Ishikawa (cell line): Measurements from ENCODE around the gene NKAIN2.

ENCODE experiments used
- CEBPB ChIP-seq: IDR thresholded peaks from 2 replicates; pipeline ENCODE4 v1.6.1; 2012
- CREB1 ChIP-seq: IDR thresholded peaks from 2 replicates; pipeline ENCODE4 v1.6.1; 2012; ENCODE audit warnings: low read depth
- EGR1 ChIP-seq: IDR thresholded peaks from 2 replicates; pipeline ENCODE4 v1.6.1; 2012
- EP300 ChIP-seq: IDR thresholded peaks from 2 replicates; pipeline ENCODE4 v1.6.1; 2012; ENCODE audit warnings: borderline replicate concordance
- FOXM1 ChIP-seq: IDR thresholded peaks from 2 replicates; pipeline ENCODE4 v1.6.1; 2012; ENCODE audit warnings: low read depth, borderline replicate concordance
- NFIC ChIP-seq: IDR thresholded peaks from 2 replicates; pipeline ENCODE4 v1.6.1; 2012
- RAD21 ChIP-seq: IDR thresholded peaks from 2 replicates; pipeline ENCODE4 v1.6.1; 2012; ENCODE audit warnings: low read depth
- TAF1 ChIP-seq: IDR thresholded peaks from 2 replicates; pipeline ENCODE4 v1.6.1; 2012; ENCODE audit warnings: low read depth, mild to moderate bottlenecking
- TCF12 ChIP-seq: IDR thresholded peaks from 2 replicates; pipeline ENCODE4 v1.6.1; 2012; ENCODE audit warnings: low read depth
- TEAD4 ChIP-seq: IDR thresholded peaks from 2 replicates; pipeline ENCODE4 v1.6.1; 2012
- YY1 ChIP-seq: IDR thresholded peaks from 2 replicates; pipeline ENCODE4 v1.6.1; 2012; ENCODE audit warnings: low read depth
- ZBTB7A ChIP-seq: IDR thresholded peaks from 2 replicates; pipeline ENCODE4 v1.6.1; 2012; ENCODE audit warnings: low read depth
- TF ChIP-seq, protein P1 (sequence below): IDR thresholded peaks from 2 replicates; pipeline ENCODE4 v1.6.1; 2012
- TF ChIP-seq, protein P2 (sequence below): IDR thresholded peaks from 2 replicates; pipeline ENCODE4 v1.6.1; 2012; ENCODE audit warnings: low read depth, mild to moderate bottlenecking
- TF ChIP-seq, protein P3 (sequence below): IDR thresholded peaks from 2 replicates; pipeline ENCODE4 v1.6.1; 2012

Gene NKAIN2

DNA sequence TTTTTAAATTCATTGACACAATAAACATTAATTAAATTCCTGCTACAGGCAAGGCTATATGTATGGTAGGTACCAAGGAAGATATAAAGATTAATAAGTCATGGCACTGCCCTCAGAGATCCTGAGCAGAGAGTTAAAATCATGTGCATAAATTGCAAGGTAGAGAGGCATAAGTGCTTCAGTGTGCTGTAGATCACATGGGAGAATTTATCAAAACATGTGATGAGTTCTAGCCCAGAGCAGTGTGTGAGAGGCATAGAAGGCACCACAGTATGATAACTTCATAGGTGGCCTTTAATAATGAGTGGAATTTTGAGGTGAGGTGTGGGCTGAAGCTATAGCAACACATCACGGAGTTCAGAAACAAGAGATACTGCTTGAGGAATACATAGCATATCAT lies 692.7 kb downstream of the NKAIN2 start:
- TF ChIP-seq EGR1 (no peak), TAF1 (no peak), FOXM1 (no peak), TEAD4 (no peak), EP300 (no peak), TCF12 (no peak), CREB1 (no peak), NFIC (no peak), ZBTB7A (no peak), CEBPB (no peak), RAD21 (no peak), YY1 (no peak)
- TF ChIP-seq, protein P1, sequence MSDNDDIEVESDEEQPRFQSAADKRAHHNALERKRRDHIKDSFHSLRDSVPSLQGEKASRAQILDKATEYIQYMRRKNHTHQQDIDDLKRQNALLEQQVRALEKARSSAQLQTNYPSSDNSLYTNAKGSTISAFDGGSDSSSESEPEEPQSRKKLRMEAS = no peak
- TF ChIP-seq, protein P2, sequence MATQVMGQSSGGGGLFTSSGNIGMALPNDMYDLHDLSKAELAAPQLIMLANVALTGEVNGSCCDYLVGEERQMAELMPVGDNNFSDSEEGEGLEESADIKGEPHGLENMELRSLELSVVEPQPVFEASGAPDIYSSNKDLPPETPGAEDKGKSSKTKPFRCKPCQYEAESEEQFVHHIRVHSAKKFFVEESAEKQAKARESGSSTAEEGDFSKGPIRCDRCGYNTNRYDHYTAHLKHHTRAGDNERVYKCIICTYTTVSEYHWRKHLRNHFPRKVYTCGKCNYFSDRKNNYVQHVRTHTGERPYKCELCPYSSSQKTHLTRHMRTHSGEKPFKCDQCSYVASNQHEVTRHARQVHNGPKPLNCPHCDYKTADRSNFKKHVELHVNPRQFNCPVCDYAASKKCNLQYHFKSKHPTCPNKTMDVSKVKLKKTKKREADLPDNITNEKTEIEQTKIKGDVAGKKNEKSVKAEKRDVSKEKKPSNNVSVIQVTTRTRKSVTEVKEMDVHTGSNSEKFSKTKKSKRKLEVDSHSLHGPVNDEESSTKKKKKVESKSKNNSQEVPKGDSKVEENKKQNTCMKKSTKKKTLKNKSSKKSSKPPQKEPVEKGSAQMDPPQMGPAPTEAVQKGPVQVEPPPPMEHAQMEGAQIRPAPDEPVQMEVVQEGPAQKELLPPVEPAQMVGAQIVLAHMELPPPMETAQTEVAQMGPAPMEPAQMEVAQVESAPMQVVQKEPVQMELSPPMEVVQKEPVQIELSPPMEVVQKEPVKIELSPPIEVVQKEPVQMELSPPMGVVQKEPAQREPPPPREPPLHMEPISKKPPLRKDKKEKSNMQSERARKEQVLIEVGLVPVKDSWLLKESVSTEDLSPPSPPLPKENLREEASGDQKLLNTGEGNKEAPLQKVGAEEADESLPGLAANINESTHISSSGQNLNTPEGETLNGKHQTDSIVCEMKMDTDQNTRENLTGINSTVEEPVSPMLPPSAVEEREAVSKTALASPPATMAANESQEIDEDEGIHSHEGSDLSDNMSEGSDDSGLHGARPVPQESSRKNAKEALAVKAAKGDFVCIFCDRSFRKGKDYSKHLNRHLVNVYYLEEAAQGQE = no peak
- TF ChIP-seq, protein P3, sequence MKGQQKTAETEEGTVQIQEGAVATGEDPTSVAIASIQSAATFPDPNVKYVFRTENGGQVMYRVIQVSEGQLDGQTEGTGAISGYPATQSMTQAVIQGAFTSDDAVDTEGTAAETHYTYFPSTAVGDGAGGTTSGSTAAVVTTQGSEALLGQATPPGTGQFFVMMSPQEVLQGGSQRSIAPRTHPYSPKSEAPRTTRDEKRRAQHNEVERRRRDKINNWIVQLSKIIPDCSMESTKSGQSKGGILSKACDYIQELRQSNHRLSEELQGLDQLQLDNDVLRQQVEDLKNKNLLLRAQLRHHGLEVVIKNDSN = no peak

DNA sequence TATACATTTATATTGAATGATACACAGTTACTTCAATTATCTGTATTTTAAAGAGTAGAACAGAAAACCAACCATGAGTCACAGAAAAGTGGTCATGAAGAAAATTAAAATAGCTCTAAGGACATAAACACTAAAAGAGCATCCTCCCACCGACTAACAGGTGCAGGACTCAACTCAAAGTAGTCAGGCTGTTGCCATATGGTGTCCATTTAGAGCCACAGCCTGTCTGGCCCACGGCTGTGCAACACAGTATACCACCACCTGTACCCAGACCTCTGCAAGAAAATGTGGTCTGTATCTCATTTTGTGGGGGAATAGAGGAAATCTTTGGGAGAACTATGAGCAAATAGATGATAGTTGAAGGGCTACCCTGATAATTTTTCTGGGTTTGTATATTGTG lies 708.8 kb downstream of the NKAIN2 start:
- TF ChIP-seq NFIC (no peak), TAF1 (no peak), CREB1 (no peak), TEAD4 (no peak), ZBTB7A (no peak), RAD21 (no peak), FOXM1 (no peak), EGR1 (no peak)
- TF ChIP-seq, protein P3 = no peak
- TF ChIP-seq, protein P1 = no peak

DNA sequence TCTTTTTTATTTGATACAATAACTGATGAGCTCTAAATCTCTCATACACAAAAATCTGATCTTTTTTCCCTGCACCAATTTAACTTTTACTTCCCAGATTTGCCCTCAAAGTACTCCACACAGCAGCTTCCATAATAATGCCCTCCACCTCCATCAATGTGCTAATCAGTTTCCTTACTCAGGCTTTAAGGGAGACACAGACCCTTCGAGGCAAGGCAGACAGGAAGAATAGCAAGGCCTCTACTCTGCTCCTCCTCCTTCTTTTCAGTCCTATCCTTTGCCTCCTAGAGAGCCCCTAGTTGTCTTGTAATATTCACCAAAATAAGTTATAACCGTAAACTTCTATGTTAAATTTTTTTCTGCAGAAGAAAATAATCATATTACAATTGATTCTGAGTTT lies 713.7 kb downstream of the NKAIN2 start:
- no peak for TF ChIP-seq NFIC
- TF ChIP-seq, protein P1 = no peak
- TF ChIP-seq YY1 = no peak
- TF ChIP-seq TCF12 = no peak
- TF ChIP-seq EGR1 = no peak
- TF ChIP-seq TEAD4 = no peak

DNA sequence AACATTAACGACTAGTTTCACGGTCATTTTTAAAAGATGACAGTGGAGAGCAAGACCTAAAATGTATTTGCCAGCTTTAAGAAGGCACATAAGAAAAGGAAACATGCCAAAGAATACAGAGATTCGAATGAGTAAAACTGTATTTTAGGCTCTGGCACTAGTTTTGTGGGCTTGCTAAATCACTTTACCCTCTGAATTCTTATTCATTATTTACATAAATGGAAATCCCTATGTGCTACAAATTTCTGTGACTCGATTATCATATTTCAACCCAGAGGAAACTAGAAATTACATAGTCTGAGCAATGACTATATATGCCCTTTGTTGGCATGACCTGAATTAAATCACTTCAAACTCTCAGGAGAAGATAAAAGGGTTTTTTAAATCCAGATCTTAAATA lies 716.8 kb downstream of the NKAIN2 start:
- TF ChIP-seq TEAD4 = no peak
- no peak for TF ChIP-seq FOXM1
- TF ChIP-seq CEBPB = no peak
- TF ChIP-seq, protein P1 = no peak

DNA sequence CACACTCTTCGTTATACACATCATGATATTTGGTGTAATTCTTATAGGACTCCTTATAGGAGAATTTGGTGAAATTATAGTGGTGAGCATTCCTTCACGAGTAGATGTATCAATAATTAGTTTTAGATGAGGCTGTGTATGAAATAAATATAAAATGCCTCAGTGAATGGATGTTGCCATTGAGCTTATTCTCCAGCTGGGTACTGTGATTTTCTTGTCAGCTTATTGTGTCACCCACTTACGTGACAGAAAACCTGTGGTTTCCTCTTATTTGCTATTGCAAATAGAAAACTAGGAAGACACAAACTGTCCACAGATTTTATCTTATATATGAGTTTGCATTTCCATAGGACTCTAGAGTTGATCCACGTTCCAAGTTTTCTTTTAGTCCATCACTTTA lies 718.7 kb downstream of the NKAIN2 start:
- TF ChIP-seq EP300 = no peak
- no peak for TF ChIP-seq YY1
- TF ChIP-seq RAD21 = no peak
- TF ChIP-seq NFIC = no peak

DNA sequence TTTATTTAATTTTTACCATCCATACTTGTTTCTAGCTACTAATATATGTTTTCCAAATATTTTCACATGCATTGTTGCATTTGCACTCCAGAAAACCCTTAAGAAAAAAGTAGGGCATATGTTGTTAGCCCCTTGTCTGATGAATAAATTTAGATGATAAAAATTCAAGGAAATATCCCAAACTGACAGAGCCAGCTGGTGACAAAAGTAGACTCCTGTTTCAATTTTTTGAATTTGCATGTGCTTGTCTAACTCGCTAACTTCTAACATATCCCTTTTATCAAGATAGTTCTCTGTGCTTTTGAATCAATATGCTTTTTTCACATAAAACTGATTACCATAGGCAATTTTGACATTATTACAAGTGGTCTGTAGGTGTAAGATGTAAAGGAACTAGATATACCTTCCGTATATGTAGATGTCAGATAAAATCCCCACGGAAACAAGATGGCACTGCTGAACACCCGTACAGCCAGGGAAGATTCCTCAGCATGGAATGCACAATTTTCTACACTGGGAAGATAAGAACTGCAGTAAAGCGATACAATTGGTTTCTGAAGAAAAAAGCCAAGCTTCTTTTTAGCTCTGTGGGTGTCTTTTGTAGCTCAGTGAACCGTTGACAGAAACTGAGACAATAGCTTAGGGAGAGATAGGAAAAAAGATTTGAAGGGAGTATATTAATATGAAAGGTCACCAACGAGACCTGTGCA lies 721.0 kb downstream of the NKAIN2 start:
- TF ChIP-seq EP300 (no peak), FOXM1 (no peak), CEBPB (no peak), YY1 (no peak), TEAD4 (no peak), TCF12 (no peak), EGR1 (no peak), NFIC (no peak), RAD21 (no peak), CREB1 (no peak), ZBTB7A (no peak), TAF1 (no peak)
- TF ChIP-seq, protein P3 = no peak
- TF ChIP-seq, protein P1 = no peak
- TF ChIP-seq, protein P2 = no peak
